NCI-H748 (cell line): ENCODE data around the gene ADK.
"Not testable (repeated sequence)": the region's sequence is repeated elsewhere in the genome, so short reads cannot be mapped to it uniquely, and the experiment has no call there.

Experiments
- DNase-seq: peaks from one replicate; lab custom pipeline; 2025; ENCODE audit not compliant: unreplicated experiment; lab: John Stamatoyannopoulos, UW

ADK gene

GRCh38 chr10:74415146-74415839 lies 264.3 kb downstream of the ADK start:
- DNase-seq: no peak

DNA sequence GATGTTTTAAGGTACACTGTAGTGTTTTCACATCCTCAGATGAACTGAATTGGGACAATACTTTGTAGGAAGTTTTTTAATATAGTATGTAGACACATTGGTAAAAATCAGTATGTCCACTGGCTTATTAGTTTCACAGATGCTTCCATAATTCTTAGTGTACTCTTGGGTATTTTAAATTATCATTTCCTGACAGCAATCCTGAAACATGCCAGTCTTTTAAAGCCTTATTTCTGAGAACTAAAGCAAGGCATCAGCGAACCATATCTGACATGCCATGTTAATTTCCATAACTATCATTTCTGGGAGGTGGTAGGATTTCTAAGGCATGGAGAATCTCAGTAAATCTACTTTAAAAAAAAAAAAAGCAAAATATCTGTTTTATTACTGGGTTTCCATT lies 266.4 kb downstream of the ADK start:
- DNase-seq: peak; percentile 0

- peak; percentile 100 for DNase-seq
Observed at GRCh38 chr10:74418285-74418872, 267.4 kb downstream of the ADK start.

DNA sequence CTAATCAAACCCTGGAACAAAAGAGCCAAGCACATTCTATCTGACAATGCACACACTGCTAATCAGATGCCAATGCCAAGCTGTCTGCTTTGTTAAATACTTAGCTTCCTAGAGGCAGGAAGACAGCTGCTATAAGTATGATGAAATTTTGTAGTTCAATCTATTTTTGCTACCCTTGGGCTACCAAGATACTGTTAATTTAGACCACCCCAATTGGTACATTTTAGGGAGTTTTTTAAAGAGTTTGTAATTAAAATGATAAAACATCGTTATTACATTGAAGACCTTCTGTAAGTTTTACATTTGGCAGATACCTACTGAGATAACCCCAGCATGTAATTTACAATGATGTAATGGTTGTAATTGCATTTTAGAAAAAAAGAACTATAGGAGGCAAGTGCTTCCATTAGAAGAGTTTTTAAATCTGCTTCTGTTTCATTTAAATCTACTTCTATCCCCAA lies 268.5 kb downstream of the ADK start:
- peak; percentile 67 for DNase-seq

DNA sequence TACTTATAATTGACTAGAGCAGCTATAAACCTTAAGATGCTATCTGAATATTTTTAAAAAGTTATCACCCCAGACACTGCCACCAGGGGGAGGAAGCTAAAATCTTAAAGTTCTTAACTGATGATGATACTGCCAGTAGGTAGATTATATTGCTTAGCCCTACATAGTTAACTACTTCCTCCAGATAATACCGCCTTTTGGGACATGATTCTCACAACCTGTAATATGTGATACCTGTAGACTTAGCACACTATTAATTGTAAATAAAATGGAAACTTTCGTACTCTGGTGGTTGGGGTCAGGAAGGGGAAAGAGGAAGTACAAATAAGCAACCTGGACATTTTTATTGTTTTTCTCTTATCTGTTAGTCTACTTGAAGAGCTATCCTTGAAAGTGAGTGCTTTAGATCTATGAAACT lies 268.9 kb downstream of the ADK start:
- DNase-seq: peak; percentile 37

- DNase-seq: no peak
Observed at GRCh38 chr10:74424565-74424964, 273.5 kb downstream of the ADK start.

DNA sequence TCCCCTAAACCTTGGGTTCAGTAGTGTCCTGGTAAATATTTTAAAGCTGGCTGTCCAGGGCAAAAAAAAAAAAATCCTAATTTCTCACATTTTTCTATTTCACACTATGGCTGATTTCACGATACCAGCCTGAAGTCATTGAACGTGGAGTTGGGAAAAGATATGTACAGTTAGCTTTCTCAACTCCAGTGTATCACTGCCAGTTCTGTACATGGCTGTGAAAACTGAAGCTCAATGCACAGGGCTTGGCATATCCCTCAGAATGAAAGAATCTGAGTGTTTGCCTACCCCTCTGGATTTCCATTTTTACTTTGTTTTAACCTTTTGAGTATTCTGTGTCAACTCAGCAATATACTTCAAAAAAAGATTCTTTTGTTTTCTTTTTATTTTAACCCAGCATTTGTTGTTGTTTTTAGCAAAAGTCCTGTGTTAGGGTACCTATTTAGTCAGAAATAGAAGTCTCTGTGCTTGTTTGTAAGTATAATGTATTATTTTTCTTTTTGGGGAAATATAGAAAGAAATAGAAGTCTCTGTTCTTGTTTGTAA lies 274.5 kb downstream of the ADK start:
- no peak for DNase-seq

GRCh38 chr10:74431816-74432215 lies 280.8 kb downstream of the ADK start:
- DNase-seq: no peak

GRCh38 chr10:74432841-74433594 lies 282.0 kb downstream of the ADK start:
- DNase-seq: peak; percentile 12

- no peak for DNase-seq
Observed at GRCh38 chr10:74433595-74433956, 282.6 kb downstream of the ADK start.

DNA sequence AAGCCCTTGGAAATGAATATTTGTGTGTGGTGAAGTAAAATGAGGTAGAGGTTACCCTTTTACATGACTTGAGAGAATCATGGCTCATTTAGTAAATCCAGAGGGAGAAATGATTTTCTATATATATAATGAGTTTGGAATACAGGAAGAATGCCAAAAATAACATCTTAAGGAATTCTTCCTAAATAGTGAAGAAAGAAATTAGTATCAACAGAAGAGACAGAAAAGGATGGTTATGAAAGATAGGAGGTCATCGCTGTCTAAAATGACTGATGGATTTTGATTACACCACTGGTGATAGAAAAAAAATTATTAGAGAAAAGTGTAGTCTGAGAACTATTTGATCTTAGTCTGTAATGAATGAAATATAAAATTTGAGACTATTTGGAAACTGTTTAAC lies 283.0 kb downstream of the ADK start:
- DNase-seq: no peak

- DNase-seq: no peak
Observed at GRCh38 chr10:74434547-74434946, 283.5 kb downstream of the ADK start.

GRCh38 chr10:74436523-74437170 lies 285.6 kb downstream of the ADK start:
- no peak for DNase-seq

DNA sequence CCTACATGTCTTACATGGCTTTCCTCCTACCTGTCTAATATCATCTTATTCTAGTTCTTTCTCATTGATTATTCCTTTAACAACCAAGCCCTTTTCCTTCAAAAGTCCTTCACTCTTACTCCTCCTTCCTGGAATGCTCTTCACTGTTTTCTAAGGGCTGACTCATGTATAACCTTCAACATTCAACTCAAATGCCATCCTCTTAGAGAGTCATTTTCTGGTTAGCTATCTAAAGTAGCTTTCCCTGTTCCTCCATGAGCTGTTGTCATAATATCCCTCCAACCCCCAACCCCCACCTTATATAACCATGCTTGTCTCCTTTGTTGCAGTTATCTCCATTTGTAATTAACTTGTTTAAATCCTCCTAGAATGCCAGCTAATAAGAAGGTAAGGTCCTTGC lies 286.8 kb downstream of the ADK start:
- no peak for DNase-seq

DNA sequence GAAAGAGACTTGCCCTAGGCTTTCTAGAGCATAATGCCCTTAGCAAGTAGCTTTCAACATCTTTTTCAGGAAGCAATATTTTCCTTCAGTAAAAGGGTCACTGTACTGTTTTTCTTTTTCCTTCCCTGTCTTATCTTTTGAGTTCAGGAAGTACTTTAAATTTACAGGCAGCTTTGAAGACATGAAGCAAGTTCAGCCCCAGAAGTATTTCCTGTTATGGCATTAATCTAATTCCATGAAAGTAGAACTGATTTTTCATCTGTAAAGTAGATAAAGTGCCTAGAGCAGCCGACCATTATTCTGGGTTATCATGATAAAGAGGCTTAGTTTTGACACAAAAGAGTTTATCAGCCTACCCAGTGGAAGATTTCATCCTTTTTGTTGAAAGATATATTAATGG lies 288.2 kb downstream of the ADK start:
- DNase-seq: no peak

DNA sequence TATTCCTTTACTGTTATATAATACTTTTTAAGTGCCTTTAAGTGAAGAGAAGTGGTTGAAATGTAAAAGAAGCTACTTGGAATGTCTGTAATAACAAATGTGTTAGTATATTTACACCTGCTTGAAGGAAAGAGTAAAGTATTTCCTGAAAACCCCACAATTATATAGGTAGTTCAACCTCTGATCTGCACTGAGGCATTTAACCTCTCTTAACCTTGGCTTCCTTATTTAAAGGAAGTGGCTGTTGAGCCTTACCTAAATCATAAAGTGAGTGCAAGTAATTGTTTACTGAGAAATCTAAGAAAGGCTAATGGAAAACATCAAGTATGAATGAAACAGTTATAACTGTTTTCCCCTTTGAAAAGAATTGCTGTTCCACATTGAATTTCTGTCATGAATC lies 294.5 kb downstream of the ADK start:
- no peak for DNase-seq

DNA sequence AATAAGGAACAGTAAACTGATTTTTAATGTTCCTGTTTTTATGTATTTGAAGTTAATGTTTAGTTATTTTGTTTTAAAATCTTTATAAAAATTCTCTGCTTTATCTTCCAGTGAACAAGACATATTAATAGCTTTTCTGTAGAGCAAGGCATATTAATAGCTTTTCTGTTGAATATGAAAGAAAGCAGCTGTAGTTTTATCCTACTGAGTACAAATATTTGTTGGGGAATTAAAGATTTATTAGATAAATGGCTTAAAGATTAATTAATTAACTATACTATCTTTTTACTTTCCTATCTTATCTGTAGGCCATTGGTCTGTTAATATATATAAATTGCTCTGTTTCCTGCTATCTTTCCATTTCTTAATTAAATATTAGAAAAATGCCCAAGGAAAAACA lies 299.6 kb downstream of the ADK start:
- no peak for DNase-seq

DNA sequence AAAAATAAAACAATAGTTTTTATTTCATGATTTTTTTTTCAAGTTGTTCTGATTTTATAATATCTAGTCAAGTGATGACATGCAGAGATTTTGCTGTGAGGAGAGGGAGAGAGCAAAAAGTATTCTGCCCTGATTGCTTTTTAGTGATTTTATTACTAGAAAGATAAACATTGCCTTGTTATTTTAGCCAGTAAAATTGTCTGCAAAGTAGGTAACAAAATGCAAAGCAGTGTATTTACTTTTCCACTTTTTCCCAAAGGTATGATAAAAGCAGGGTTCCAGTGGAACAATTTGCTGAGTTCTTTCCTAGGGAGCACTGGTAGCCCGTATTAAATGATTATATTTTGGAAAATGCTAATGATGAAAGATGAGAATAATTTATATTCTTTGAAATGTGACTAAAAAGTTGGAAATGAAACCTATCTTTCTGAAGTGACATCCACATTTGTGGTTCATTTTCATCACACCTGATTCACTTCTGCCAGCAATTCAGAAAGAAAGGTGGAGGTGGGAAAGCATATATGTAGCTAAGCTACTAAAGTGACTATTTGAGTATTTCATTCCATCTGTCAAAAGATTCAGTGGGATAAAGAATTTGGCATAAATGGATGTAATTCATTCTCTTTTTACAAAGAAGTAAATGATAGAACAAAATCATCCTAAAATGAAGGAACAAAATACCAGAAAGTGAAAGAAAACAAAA lies 300.3 kb downstream of the ADK start:
- peak; percentile 14 for DNase-seq

DNA sequence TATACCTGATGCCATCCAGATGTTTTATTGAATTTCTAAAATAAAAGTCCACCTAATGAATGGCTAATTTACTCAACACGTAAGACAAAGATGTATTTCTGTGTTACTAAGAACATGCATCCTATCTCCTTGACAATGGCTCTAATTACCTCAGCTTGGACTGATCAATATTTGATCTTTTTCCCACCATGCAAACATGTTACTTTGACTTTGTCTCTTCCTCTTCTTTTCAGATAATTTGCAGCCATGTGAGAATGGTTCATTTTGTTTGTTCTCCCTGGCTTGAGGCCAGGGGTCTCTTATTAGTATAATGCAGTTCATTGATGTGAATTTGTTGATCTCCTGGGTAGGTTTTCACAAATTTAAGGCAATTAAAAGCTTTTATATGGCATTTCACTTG lies 302.1 kb downstream of the ADK start:
- peak; percentile 95 for DNase-seq

- not testable (repeated sequence) for DNase-seq
Observed at GRCh38 chr10:74457478-74457877, 306.5 kb downstream of the ADK start.

DNA sequence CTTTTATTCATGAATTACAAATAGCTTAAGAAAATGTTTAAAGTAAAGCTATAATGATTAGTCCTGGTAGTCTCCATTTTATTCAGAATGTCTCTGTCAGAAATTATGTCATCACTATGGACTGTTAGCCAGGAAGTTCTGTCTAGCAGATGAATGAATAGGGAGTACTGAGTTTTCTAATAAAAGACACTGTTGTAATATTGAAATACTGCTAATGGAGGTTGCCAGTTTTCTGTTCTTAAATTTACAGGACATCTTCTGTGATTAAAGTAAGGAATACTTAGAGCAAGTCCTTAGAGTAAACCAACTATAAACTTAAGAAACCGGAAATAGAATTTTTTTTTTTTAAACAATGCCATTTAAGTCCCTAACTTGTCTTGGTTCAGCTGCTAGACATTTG lies 309.8 kb downstream of the ADK start:
- DNase-seq: no peak
